ENCODE data around the gene OR4C6. TPM values are rescaled to one million over a fixed set of nuclear protein-coding genes. Genes with fewer than 3 reads are reported as not detected.

Gene OR4C6
- total RNA-seq (2012; rRNA removed): not detected in 2 replicates
- not detected in 2 replicates for polyA plus RNA-seq (2012; rRNA removed)
- not detected in 2 replicates for polyA plus RNA-seq (2012; cell fraction: cytosol; rRNA removed)
- polyA plus RNA-seq (2012; cell fraction: nucleus; rRNA removed; ENCODE audit: low replicate concordance): not detected in 2 replicates
- not detected for Bru-seq, nascent RNA
- BruChase-seq, experiment 1, labeled RNA remaining after a 6-hour chase: not detected
- BruChase-seq, experiment 2, labeled RNA remaining after a 2-hour chase: not detected
- long read RNA-seq: 0 reads

GRCh38 chr11:55661901-55662300, at the start of gene OR4C6:
OR4C6 (plus strand) TSS chr11:55662201; CDS start chr11:55665167, 2,966 bp downstream.
- Histone ChIP-seq H4K5ac (ENCODE audit: low read depth, low read length) (no peak within 1 kb of the TSS), H2BK5ac (ENCODE audit: low read depth, low read length, poor library complexity, severe bottlenecking) (no peak within 1 kb of the TSS), H4K20me1 (ENCODE audit: insufficient read depth, low read length) (no peaks in the 10 kb centered on the region), H3K36me3 (ENCODE audit: control insufficient read depth, insufficient read depth, low read length) (no peaks in the 10 kb centered on the region), H4K91ac (ENCODE audit: insufficient read depth, low read depth, low read length) (no peak within 1 kb of the TSS), H2AK9ac (replicated peaks; ENCODE audit: low read depth, low read length, poor library complexity) (no peak within 1 kb of the TSS), H3K79me1 (ENCODE audit: low read depth in 1 of 2, low read length in 2 of 2) (no peaks in the 10 kb centered on the region), H3K9ac (ENCODE audit: low read depth, low read length) (no peak within 1 kb of the TSS), H2BK120ac (ENCODE audit: low read depth, low read length) (no peak within 1 kb of the TSS), H2BK15ac (ENCODE audit: low read depth, low read length) (no peak within 1 kb of the TSS), H3K4ac (ENCODE audit: low read depth, low read length) (no peak within 1 kb of the TSS), H3K27me3 (ENCODE audit: control insufficient read depth, insufficient read depth, low read length) (no peaks in the 10 kb centered on the region), H3K4me2 (ENCODE audit: low read depth, low read length) (no peak within 1 kb of the TSS), H3K23ac (ENCODE audit: low read depth, low read length) (no peak within 1 kb of the TSS), H2AK5ac (ENCODE audit: low read depth, low read length) (no peak within 1 kb of the TSS), H3K27ac (ENCODE audit: insufficient read depth, low read length) (no peak within 1 kb of the TSS), H3K9me1 (ENCODE audit: insufficient read depth, low read length) (no peaks in the 10 kb centered on the region), H3K4me1 (ENCODE audit: control insufficient read depth, insufficient read depth, low read length) (no peaks in the 10 kb centered on the region), H3K4me3 (ENCODE audit: insufficient read depth, low read depth, low read length) (no peak within 1 kb of the TSS), H2AFZ (replicated peaks; ENCODE audit: low read length, poor library complexity) (no peak within 1 kb of the TSS), H3K18ac (ENCODE audit: low read depth, low read length) (no peak within 1 kb of the TSS), H3K14ac (replicated peaks; ENCODE audit: low read depth, low read length) (no peak within 1 kb of the TSS), H3K9me3 (ENCODE audit: control insufficient read depth, insufficient read depth, low read length) (peaks cover 12% of the 10 kb centered on the region), H4K8ac (ENCODE audit: low read depth in 2 of 2, low read length in 2 of 2) (no peak within 1 kb of the TSS), H2BK20ac (ENCODE audit: low read depth, low read length) (no peak within 1 kb of the TSS), H3K56ac (ENCODE audit: extremely low read depth, insufficient read depth, low read length) (no peak within 1 kb of the TSS)
- BruUV-seq (replicated peaks): no TSS peak
- intact Hi-C loops (cut with micrococcal nuclease): loop anchor here (10.0 kb wide), 1 partner anchor 73 kb away; no protein-coding TSS in a partner anchor
- no peak for TF ChIP-seq POLR2A (IDR thresholded peaks at IDR 0.05; ENCODE audit: low read depth, low read length)
- no peak for TF ChIP-seq CTCF (conservative IDR thresholded peaks at IDR 0.05; ENCODE audit: low read depth, low read length)
- no peak for TF ChIP-seq MAFK (IDR thresholded peaks at IDR 0.05; ENCODE audit: low read depth, low read length)
- no peak for TF ChIP-seq CEBPB (IDR thresholded peaks at IDR 0.05; ENCODE audit: low read depth, low read length)
- no peak for TF ChIP-seq FOS (IDR thresholded peaks at IDR 0.05; ENCODE audit: low read depth, low read length)
- TF ChIP-seq RCOR1 (IDR thresholded peaks at IDR 0.05; ENCODE audit: insufficient replicate concordance, low read length): no peak
- TF ChIP-seq MAZ (IDR thresholded peaks at IDR 0.05; ENCODE audit: borderline replicate concordance, low read depth, low read length): no peak
- TF ChIP-seq, protein P1, sequence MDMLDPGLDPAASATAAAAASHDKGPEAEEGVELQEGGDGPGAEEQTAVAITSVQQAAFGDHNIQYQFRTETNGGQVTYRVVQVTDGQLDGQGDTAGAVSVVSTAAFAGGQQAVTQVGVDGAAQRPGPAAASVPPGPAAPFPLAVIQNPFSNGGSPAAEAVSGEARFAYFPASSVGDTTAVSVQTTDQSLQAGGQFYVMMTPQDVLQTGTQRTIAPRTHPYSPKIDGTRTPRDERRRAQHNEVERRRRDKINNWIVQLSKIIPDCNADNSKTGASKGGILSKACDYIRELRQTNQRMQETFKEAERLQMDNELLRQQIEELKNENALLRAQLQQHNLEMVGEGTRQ (IDR thresholded peaks at IDR 0.05; ENCODE audit: low read depth, low read length): no peak
- TF ChIP-seq, protein P2, sequence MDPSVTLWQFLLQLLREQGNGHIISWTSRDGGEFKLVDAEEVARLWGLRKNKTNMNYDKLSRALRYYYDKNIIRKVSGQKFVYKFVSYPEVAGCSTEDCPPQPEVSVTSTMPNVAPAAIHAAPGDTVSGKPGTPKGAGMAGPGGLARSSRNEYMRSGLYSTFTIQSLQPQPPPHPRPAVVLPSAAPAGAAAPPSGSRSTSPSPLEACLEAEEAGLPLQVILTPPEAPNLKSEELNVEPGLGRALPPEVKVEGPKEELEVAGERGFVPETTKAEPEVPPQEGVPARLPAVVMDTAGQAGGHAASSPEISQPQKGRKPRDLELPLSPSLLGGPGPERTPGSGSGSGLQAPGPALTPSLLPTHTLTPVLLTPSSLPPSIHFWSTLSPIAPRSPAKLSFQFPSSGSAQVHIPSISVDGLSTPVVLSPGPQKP (IDR thresholded peaks at IDR 0.05; ENCODE audit: borderline replicate concordance, low read depth, low read length): no peak
- no peak for TF ChIP-seq MXI1 (IDR thresholded peaks at IDR 0.05; ENCODE audit: borderline replicate concordance, low read depth, low read length)
- no peak for TF ChIP-seq CHD1 (IDR thresholded peaks at IDR 0.05; ENCODE audit: low read depth, low read length)
- no peak for TF ChIP-seq RAD21 (IDR thresholded peaks at IDR 0.05; ENCODE audit: low read length)
- no peak for TF ChIP-seq RFX5 (IDR thresholded peaks at IDR 0.05; ENCODE audit: low read depth, low read length)
- dilution Hi-C loops (cut with HindIII; ENCODE audit: low sequenced_read_pairs, unreplicated experiment): no loop called here
- in situ Hi-C loops (cut with MboI; ENCODE audit: low sequenced_read_pairs): no loop called here
- ChIA-PET CTCF (no interaction called here), POLR2A (ENCODE audit: unreplicated experiment) (no interaction called here)
- no CpG with 5 or more reads among the region's 1 CpG for WGBS, 2 experiments (ENCODE audit: extremely low coverage in 2 of 2, insufficient read length in 1 of 2)
- no peak for ATAC-seq (ENCODE audit: low read depth)
- no peak for DNase-seq
